Lower leg skin (tissue), 3 donors: ENCODE results near the gene SEC63.

Experiments used
- POLR2A ChIP-seq, 2 donors: fragments of 450-650 bp; IDR thresholded peaks; one replicate each; pipeline ENCODE4 v1.6.1; 2016 to 2017; ENCODE audit warnings: antibody characterized with exemption in 2 of 2, mild to moderate bottlenecking in 1 of 2, moderate library complexity in 1 of 2
- TF ChIP-seq, protein P1 (sequence below), 3 donors: fragments of 450-650 bp; IDR thresholded peaks; one replicate each; pipeline ENCODE4 v1.5.1; 2016; ENCODE audit warnings: antibody characterized with exemption in 3 of 3, mild to moderate bottlenecking in 3 of 3, moderate library complexity in 2 of 3

DNA sequence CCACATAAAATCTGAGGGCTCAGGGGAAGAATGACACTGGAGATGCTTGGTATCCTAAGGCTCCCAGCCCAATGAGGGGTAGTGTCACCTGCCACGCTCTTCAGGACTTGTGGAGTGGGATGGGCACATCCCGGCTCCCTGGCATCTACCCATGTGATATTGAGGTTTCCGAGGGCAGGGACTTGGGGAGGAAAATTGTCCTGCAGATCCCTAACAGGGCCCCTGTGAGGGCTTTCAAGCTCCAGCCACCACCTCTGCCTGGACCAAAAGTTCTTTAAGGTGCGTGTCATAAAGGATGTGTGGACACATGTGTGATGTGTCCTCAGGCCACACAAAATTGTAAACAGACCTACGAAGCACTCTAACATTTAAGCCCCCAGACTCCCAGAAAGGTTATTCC lies 136.4 kb downstream of the SEC63 start:
- TF ChIP-seq, protein P1, sequence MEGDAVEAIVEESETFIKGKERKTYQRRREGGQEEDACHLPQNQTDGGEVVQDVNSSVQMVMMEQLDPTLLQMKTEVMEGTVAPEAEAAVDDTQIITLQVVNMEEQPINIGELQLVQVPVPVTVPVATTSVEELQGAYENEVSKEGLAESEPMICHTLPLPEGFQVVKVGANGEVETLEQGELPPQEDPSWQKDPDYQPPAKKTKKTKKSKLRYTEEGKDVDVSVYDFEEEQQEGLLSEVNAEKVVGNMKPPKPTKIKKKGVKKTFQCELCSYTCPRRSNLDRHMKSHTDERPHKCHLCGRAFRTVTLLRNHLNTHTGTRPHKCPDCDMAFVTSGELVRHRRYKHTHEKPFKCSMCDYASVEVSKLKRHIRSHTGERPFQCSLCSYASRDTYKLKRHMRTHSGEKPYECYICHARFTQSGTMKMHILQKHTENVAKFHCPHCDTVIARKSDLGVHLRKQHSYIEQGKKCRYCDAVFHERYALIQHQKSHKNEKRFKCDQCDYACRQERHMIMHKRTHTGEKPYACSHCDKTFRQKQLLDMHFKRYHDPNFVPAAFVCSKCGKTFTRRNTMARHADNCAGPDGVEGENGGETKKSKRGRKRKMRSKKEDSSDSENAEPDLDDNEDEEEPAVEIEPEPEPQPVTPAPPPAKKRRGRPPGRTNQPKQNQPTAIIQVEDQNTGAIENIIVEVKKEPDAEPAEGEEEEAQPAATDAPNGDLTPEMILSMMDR (IDR thresholded peaks at IDR 0.05) = no peak
- TF ChIP-seq POLR2A (IDR thresholded peaks at IDR 0.05) = no peak
